Measurements from ENCODE around the gene TFDP2. TPM values are rescaled to one million over a fixed set of nuclear protein-coding genes. Genes with fewer than 3 reads are reported as not detected.
"Not testable (repeated sequence)": the region's sequence is repeated elsewhere in the genome, so short reads cannot be mapped to it uniquely, and the experiment has no call there.

The TFDP2 gene
- total RNA-seq, 1 donor from 2014 or later: 28.6 TPM

DNA sequence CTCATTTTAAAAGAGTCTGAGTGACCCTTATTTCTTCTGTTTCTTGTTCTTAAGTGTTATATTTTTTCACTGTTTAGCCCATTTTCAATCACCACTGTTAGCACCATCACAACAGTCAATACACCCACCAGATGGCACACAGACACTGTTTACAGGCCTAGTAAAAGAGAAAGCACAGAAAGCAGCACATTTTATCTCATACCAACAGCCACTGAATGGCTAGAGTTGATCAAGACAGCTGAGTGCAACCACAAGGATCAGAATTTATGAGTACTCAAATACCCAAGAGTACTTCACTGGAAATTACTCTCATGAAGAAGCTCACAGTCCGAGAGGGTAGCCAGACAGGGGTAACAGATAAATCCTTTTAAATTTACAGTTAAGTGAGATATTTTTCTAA is 127.0 kb downstream of the TFDP2 start:
- peak; percentile 12 for DNase-seq (ENCODE audit: low spot score)

DNA sequence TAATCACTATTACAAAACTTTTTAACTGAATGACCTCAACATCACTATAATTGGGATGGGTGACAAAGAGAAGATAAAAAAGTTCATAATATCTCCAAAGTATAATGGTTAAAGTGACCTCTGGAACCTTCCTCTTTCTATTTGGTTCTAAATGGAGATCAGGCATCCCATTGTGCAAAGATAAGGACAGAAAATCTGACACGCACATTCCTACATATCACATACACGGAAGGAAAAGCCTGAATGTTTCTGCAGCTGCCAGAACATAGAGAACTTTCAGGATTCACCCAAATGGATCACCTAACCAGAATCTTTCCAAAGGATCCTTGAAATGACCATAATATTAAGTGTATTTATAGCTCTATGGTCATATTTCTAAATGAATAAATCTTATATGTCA is 128.2 kb downstream of the TFDP2 start:
- no peak for DNase-seq (ENCODE audit: low spot score)

DNA sequence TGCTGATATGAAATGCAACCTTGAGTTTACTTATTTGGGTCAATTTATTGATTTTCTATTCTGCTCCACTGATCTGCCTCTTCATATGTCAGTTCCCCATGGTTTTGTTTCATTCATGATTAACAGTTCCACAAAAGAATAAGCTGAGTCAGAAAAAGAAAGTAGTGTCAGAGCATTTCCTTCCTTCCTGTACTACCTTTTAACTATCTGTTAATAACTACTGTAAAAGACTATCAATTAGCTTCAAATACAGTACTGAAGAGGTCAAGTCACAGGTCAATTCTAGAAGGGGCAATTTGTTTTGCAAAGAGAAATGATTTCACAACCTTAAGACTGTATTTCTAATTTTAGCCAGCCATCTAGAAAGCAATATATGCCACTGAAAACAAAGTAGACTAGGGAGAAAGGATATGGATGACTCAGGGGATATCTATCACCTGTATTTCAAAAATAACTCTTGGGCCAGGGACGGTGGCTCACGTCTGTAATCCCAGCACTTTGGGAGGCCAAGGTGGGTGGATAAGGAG is 129.5 kb downstream of the TFDP2 start:
- DNase-seq (ENCODE audit: low spot score): no peak

DNA sequence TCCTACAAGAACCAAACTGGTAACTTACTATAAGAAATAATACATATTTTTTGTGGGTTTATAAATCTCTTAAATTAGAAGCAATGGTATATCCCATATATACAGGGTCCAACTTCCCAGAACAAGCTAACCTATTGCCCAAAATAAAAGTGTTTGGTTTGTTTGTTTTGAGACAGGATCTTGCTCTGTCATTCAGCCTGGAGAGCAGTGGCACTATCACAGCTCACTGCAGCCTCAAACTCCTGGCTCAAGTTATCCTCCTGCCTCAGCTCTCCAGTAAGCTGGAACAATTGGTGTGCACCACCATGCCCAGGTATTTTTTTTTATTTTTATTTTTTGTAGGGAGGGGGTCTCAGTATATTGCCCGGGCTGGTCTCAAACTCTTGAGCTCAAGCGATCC is 135.4 kb downstream of the TFDP2 start:
- DNase-seq (ENCODE audit: low spot score): no peak

DNA sequence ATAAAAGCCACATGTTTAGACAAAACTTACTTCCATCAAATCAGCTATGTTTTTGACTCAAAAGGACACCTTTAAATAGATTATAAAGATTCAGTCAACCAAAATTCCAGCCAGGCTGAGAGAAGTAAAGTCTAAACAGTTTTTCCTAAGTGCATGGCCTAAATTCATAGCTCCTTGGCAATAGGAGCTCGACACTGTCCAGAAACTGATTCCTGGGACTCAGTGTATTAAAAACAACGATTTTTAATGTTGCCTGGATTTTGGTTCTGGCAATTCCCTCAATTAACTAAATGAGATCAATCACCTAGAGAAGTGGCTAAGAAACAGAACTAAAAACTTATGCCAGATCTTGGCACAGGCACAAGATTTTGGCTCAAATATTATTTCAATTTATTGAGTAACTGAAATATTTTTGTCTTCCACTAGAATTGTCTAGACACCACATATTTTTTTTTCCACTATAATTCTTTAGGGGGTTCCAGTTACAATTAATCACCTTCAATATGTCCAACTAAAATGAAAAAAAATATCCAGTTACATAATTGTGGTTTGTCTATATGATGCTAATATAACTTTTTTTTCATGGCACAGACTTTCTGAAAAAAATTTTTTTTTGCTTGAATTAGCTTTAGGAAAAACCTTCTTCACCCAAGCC is 135.9 kb downstream of the TFDP2 start:
- no peak for DNase-seq (ENCODE audit: low spot score)

DNA sequence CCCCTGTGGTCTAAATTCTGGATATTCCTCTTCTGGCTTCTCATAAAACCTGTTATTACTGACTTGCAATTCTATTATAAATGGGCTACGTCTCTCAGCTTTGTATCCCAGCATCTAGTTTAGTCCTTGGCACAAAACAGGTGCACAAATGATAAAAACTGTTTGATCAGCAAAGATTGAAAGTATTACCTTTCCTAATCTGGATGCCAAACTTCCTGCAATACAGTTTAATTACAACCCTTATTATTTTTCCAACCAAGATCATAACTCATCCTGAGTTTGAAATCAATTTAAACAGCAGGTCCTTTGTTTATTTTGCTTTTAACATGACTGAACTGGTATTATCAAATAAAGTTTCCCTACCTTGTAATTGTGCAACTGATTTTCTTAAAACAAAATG is 140.3 kb downstream of the TFDP2 start:
- DNase-seq (ENCODE audit: low spot score): no peak

DNA sequence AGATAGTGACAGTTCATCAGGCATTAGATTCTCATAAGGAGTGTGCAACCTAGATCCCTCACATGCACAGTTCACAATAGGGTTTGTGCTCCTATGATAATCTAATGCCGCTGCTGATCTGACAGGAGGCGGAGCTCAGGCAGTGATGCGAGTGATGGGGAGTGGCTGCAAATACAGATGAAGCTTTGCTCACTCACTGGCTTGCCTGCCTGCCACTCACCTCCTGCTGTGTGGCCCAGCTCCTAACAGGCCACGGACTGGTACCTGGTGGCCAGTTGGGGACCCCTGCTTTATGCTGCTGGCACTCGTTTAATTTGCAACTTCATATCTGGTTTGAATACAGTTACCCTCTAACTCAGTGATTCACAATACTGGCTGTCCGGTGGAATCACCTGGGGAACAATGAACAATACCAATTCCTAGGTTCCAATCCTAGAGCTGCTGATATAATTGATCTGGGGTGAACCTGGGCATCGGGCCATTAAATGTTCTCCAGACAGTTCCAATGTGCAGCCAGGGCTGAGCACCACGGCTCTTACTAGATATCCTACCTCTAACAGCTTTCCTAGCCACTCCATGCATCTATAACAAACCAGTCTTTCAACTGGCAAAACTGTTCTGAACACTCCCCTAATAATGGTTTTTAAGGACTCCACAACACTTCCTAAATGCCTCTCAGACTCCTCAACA is 141.5 kb downstream of the TFDP2 start:
- DNase-seq (ENCODE audit: low spot score): no peak

DNA sequence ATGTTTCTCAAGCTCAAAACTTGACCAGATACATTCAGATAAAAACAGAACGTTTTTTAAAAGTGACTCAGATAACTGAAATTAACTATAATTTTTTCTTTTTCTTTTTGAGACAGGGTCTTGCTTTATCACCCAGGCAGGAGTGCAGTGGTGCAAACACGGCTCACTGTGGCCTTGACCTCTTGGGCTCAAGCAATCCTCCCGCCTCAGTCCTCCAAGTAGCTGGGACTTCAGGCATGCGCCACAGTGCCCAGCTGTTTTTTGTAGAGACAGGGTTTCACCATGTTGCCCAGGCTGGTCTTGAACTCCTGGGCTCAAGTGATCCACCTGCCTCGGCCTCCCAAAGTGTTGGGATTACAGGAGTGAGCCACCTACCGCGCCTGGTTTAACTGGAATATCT is 144.4 kb downstream of the TFDP2 start:
- not testable (repeated sequence) for DNase-seq (ENCODE audit: low spot score)

DNA sequence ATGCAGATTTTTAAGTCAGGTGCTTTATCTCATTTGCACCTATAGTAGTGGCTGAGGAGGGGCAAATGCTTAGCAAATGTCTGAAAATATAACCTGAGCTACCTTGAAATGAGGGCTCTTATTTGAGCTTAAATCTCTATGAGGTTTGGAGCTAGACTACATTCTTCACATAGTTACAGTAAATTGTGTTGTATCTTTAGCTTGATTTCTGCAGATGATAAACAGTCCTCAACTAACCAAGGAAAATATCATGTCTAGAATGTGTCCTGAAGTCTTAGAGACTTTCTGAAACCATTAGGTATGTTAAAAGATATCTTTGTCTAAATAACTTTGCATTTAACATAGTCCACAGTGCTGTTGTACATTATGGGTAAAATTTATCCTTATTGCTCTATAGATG is 145.3 kb downstream of the TFDP2 start:
- DNase-seq (ENCODE audit: low spot score): peak; percentile 17

DNA sequence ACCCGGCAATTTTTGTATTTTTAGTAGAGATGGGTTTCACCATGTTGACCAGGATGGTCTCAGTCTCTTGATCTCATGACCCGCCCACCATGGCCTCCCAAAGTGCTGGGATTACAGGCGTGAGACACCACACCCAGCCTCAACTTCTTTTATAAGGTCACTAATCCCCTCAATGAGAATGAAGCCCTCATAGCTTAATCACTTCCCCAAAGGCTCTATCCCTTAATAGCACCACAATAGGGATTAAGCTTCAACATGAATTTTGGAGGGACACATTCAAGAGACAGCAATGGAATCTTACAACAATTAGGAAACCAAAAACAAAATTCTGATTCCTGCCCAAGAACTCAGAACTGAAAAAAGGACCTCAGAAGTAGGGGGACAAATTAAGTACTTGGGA is 146.1 kb downstream of the TFDP2 start:
- no peak for DNase-seq (ENCODE audit: low spot score)

DNA sequence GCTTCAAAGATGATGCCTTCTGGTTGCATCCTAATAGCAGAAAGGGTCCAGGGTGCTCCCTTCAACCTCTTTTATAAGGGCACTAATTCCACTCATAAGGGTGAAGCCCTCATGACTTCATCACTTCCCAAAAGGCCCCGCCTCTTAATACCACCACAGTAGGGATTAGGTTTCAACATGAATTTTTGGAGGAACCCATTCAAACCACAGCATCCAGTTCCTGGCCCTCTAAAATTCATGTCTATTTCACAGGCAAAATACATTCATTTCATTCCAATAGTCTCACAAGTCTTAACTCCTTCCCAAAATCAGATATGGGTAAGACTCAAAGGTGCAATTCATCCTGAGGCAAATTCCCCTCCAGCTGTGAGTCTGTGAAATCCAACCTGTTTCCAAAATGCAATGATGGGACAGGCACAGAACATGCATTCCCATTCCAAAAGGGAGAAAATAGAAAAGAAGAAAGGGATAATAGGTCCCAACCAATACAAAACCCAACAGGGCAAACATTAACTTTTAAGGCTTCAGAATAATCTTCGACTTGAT is 148.9 kb downstream of the TFDP2 start:
- DNase-seq (ENCODE audit: low spot score): no peak

DNA sequence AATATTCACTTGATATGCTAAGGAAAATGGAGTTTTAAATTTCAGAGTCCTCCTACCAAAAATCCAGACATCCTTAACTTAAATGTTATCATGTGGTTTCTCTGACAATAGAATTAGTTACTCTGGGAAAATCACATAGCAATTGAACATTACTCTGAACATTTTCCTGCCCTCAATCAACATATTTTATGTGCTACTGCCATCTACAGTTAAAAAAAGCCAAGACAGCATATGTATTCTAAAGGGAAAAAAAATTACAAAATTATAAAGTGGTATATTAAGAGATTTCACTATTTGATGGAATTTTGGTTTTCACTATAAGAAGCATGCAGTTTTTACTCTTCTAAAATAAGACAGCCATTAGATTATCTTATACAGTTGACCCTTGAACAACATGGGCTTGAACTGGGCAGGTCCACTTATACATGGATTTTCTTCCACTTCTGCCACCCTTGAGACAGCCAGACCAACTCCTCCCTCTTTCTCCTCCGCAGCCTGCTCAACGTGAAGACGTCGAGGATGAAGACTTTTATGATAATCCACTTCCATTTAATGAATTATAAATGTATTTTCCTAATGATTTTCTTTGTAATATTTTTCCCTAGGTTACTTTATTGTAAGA is 150.6 kb downstream of the TFDP2 start:
- peak; percentile 48 for DNase-seq (ENCODE audit: low spot score)

DNA sequence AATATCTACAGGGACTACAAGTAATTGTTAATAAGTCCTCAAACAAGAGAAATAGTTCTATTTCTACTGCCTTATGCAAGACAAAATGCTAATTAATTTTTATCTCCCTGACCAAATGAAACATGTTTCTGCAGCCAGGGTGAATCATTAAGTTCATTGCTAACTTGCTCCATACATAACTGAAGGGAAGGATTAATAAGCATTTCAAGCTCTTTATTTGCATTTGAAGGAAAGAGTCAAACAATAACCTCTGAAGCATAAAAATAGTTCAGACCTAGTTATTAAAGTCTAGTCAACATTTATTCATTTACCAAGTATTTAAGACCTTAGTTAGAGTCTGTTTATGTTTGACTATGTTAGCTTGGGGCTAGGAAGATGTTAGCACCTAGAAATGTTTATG is 152.9 kb downstream of the TFDP2 start:
- DNase-seq (ENCODE audit: low spot score): no peak

DNA sequence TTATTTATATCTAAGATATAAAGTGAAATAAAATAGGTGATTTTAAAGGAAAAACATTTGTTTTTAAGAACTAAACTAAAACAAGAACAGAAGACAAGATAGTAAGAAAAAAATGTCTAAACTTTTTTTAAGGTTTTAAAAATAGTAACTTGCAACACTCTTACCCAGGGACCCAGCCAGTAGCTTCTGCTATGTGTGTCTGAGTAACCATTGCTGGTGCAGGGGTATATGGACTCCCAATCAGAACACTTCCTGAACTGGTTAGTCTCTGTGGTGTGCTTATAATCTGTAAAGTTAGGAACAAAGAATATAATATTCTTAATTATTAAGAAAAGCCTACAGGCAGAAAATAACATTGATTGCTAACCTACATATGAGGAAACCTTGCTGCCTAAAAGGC is 154.5 kb downstream of the TFDP2 start:
- no peak for DNase-seq (ENCODE audit: low spot score)

DNA sequence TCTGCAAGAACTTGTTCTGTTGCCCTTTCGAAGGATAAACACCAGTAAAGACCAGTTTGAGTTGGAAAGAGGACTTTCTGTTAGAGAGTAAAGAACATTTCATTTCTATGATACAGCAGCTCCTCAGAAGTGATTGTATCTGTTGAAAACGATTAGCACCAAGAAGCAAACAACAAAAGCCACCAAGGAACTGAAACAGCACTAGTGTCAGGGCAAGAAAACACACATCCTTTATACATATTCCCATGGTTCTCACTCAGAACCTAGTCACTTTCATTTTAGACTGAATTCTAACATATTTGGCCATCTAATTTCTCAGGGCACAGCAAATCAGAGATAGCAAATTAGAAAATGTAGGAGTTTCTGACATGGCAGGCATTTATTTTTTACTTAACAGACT is 156.8 kb downstream of the TFDP2 start:
- no peak for DNase-seq (ENCODE audit: low spot score)

DNA sequence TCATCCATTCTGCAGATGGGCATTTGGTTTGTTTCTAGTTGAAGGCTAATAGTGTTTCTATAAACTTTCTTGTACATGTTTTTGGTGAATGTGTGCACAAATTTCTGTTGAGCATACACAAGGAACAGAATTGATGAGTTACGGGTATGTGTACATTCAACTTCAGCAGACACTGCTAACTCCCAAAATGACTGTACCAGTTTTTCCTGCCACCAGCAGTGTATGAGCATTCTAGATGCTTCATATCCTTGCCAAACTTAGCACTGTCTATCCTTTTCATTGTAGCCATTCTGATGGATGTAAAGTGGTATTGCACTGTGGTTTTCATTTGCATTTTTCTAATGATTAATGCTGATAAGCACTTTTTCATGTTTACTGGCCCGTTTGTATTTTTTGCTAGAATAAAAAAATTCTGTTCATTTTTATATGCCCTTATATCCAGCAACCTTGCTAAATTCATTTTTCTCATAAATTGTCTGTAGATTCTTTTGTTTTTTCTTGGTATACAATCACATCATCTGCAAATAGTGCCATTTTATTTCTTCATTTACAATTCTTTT is 162.7 kb downstream of the TFDP2 start:
- DNase-seq (ENCODE audit: low spot score): no peak

DNA sequence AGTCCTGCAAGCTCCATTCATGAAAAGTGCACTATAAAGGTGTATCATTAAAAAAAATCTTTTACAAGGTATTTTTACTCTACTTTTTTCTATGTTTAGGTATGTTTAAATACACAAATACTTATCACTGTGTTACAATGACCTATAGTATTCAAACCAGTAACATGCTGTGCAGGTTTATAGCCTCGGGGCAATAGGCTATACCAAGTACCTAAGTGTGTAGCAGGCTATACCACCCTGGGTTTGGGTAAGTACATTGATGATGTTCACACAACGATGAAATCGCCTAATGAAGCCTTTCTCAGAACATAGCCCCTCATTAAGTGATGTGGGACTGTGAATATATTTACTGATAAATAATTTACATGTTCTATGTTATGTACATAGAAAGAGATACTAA is 168.3 kb downstream of the TFDP2 start:
- no peak for DNase-seq (ENCODE audit: low spot score)

DNA sequence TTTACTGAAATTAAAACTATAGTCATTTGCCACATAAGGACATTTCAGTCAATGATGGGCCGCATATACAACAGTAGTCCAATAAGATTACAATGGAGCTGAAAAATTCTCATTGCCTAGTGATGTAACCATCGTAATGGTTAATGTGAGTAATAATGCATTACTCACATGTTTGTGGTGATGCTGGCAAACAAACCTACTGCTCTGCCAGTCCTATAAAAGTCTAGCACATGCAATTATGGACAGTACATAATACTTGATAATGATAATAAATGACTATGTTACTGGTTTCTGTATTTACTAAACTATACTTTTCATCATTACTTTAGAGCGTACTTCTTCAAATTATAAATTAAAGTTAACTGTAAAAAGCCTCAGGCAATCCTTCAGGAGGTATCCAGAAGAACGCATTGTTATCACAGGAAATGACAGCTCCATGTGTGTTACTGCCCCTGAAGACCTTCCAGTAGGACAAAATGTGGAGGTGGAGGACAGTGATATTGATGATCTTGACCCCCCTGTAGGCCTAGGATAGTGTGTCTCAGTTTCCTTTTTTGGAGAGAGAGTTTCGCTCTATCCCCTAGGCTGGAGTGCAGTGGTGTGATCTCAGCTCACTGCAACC is 170.2 kb downstream of the TFDP2 start:
- no peak for DNase-seq (ENCODE audit: low spot score)

DNA sequence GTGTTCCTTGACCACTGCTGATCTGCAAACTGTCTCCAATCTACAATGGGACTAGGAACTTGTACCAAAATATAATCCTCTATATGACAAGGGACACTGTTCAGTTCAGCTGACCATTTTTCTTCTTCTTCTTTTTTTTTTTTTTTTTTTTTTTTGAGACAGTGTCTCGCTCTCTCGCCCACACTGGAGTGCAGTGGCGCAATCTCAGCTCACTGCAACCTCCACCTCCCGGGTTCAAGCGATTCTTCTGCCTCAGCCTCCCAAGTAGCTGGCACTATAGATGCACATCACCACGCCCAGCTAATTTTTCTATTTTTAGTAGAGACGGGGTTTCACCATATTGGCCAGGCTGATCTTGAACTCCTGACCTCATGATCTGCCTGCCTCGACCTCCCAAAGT is 174.6 kb downstream of the TFDP2 start:
- DNase-seq (ENCODE audit: low spot score): not testable (repeated sequence)

DNA sequence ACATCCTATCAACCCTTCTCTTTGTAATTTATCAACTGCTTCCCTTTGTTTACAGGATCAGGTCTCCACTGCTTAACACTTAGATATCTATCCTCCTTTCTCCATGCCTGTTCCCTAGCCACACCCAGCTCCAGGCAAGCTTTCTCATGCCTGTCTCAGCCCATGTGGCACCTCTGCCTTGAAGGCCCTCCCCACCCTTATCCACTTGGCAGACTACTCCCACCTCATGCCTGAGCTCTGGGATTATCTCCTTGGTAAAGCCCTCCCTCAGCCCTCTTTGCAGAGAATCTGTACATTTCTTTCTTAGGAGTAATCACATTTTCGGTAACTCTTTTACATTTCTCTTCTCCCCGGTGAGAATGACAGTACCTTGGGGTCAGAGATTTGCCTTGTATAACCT is 176.9 kb downstream of the TFDP2 start:
- DNase-seq (ENCODE audit: low spot score): peak; percentile 59

DNA sequence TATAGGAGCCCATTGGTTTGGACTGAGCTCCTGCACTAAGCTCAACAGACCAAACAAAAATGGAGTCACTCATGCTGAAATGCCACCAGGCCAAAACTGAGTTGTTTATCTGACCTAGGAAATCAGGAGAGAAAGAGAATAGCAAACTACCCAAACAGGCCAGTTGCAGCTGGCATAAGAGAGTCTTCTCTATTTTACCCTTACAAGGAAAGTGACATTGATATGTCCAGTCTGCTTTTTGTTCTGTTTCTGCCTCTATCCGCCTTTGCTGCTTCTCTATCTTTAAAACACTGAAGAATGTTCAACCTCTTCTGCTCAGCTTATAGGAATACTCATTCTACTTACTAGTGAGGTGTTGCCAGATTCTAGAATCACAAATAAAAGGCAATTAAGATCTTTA is 177.8 kb downstream of the TFDP2 start:
- DNase-seq (ENCODE audit: low spot score): no peak

DNA sequence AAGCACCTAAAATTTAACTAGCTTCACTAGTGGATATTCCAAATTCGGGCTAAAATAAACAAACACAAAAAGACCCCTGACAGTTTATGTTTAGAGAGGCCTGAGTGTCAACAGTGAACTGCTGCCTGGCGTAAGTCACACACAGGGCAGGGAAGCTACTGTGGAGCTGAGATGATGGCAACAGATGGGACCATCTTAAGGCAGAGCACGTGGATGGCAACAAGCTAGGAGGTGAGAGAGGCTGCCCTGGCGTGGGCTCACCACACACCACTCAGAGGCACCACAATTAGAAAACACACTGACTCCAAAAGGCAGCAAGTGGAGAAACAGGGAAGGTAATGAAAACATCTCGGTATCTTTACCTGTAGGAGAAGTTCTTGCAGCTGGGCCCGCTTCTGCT is 179.6 kb downstream of the TFDP2 start:
- DNase-seq (ENCODE audit: low spot score): no peak
